HuH-7 (cell line): ENCODE results near the gene COL21A1.
A peak's percentile ranks its signal among the peaks of the same experiment; 100 is the strongest.
"Not testable (repeated sequence)": the region's sequence is repeated elsewhere in the genome, so short reads cannot be mapped to it uniquely, and the experiment has no call there.

Source experiments
- DNase-seq: peaks from one replicate; pipeline ENCODE4 v3.0.0; 2011; ENCODE audit warnings: low spot score

The COL21A1 gene

DNA sequence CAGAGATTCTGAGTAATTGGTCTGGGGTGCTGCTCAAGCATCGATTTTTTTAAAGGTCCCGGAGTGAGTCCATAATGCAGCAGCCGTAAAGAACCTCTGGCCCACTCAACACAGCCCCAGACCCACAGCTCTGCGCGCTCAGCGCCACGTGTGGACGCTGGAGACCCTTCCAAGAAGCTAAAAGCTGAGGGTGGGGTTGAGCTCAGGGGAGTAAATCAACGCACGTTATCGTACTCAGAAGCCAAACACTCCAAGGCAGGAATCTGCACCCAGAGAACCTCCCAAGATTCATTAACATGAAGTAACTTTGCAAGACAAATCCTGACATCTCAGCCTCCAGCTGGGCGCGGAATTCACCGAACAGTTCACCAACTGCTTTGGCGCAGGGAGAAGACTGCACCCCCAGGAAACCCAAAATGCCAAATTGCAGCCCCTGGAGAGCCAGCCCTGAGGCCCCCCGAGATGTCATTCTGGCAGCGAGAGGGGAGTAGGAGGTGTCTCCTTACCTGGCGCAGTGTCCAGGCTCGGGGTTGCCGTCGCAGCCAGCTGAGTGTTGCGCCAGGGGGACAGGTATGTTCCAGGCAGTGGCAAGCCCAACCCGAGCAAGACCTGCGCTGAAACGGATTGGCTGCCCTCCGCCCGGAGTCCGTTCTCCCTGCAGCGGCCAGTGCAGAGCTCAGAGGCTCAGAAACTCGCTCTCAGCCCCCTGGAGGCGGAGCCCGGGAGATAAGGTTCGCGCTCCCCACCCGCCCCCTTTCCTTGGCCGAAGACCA is at the start of gene COL21A1:
Gene COL21A1 (minus strand): TSS at position 700 of the 773 bp plus-strand sequence. CDS start 64,962 bp downstream, outside the sequence.
- peak; percentile 11 for DNase-seq

- no peak for DNase-seq
Observed at GRCh38 chr6:56293781-56294180, 46.4 kb upstream of the COL21A1 start.

DNA sequence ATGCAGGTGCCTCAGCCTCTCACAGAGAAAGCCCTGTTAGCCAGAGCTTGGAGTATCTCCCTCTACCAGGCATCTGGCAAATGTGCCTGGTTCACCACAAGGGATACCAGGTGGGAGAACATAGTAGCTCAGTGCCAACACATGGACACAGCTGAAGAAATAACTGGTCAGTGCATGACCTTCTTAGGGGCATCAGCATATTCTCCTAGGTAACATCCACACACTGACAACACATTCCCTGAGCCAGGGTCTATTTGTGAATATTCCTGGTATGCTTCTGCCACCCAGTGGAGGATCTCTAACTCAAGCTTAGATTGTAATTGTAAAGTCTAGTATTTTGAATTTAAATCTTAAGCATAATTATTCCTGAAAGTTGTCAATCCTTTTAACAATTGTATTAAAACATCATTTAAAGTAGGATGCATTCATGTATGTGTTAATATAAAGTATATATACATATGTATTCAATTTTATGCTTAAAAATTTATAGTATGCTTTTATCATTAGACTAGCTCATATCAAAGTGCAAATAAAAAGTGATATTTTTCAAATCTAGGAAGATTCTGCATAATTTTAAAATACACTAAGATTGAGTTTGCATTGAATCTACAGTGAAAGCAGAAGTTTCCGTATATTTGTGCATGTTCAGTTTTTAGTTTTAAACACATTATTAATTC is 45.3 kb upstream of the COL21A1 start:
- peak; percentile 23 for DNase-seq

DNA sequence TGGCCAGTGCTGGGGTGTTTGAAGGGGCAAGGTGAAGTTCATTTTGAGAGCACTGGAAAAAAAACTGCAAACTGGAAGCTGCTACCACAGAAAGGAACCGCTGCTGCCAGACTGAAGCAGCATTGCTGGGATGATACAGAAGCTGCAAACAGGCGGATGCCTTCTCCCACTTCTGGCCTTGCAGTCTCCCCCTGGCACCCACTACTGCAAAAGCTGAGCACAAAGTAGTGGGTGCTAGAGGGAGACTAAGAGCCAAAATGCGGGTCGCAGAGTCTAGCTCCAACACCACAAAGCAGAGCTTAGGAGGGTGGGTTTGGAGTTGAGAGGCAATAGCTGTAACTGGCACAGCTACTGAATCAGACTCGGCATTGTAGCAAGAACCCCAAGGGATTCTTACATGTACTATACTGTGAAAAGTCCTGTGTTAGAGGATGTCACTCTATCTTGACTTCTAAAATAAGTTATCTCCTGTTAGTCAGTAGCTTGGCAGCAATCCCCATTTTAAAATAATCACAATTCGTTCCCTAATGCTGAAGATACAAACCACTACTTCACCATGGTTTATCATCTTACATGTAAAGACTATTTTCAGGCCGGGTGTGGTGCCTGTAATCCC is 44.0 kb upstream of the COL21A1 start:
- no peak for DNase-seq

DNA sequence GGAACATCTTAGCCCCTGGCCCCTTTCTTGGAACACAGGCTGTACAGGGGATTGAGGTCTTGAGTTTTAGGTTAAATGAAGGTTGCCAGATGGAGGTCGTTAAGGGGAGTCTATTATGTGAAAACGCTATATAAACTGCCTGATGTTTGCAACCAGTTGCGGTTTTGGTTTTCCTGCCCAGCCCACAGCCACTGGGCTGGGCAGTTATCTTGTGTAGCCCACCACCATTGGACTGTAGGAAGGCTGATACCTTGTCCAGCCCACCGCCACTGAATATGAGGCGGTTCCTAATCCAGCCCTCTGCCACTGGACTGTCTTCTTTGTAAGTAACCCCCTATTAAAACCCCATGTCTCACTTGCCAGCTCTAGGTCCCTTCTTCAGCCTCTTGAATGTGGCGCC is 42.3 kb upstream of the COL21A1 start:
- no peak for DNase-seq

DNA sequence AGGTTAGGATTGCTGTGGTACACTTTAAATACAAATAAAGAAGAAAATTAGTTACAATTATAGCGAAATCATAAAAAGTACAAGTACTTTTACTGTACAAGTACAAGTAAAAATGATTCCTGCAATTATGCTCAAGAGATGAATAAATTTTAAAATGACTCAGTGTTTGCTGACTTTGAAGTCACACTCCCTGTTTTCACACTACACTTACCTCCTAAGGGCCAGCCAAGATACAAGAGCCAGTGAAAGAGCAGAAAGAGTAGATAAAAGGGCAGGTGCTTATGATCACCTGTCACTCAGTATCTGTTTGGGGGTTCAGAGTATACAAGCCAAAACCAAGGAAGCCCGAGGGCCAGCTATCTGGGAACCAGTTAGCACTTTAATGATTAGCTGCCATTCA is 41.0 kb upstream of the COL21A1 start:
- no peak for DNase-seq

GRCh38 chr6:56282391-56282790 is 35.0 kb upstream of the COL21A1 start:
- no peak for DNase-seq

- DNase-seq: no peak
Observed at GRCh38 chr6:56280126-56280525, 32.7 kb upstream of the COL21A1 start.

DNA sequence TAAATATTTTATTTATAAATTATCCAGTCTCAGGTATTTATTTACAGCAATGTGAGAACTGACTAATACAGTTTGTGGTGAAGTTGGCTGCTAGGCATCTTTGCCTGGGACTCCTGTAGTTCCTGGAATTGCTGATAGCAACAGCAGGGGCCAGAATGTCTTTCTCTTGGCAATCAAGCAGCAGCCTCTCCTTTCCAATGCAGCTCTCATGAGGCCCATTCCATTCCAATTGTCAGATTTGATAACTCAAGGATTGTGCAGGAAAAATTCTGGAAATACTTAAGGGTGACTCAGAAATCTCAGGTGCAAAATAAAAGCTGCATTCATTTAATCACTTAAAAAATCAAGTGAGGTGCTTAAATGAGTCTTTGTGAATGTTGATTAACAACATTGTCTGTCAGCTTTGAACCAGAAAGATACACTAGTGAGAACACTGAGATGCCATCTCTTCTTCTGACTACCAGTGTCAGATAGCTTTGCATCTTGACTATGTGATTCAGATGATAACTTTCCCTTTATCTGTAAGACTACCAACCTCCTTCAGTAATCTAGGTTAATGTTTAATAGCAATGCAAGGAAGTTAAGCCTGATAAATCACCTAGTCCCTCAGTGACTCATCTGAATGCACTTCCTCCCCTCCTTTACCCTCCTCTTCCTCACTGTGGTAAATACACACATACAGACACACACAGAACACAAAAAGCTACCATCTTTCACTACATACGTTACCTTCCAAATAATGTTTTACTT is 32.1 kb upstream of the COL21A1 start:
- DNase-seq: no peak

GRCh38 chr6:56278171-56278591 is 30.8 kb upstream of the COL21A1 start:
- DNase-seq: no peak

DNA sequence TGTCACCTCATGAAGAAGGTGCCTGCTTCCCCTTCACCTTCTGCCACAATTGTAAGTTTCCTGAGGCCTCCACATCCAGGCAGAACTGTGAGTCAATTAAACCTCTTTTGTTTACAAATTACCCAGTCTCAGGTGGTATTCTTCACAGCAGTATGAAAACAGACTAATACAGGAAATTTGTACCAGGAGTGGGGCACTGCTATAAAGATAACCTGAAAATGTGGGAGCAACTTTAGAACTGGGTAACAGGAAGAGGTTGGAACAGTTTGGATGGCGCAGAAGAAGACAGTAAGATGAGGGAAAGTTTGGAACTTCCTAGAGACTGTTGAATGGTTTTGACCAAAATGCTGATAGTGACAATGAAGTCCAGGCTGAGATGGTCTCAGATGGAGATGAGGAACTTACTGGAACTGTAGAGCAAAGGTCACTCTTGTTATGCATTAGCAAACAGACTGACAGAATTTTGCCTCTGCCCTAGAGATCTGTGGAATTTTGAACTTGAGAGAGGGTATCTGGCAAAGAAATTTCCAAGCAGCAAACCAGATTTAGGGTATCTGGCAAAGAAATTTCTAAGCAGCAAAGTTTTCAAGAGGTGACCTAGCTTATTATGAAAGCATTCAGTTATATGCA is 23.5 kb upstream of the COL21A1 start:
- DNase-seq: no peak

GRCh38 chr6:56268266-56268665 is 20.9 kb upstream of the COL21A1 start:
- DNase-seq: no peak

DNA sequence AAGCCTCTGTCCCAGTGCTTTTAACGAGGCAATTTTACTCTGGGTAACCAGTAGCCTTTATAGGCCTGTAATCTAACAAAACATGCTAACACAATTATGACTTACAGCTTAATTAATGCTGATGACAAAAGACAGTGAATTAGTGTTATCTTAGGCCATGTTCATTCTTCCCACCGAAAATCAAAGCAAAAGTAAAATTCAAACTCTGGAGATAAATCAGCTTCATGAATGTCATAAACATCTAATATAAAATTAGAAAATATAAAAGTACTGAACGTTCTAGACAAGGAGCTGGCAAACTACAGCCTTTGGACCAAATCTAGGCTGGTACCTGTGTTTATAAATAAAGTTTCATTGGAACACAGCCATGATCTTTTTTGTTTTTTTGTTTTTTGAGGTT is 18.6 kb upstream of the COL21A1 start:
- DNase-seq: no peak

GRCh38 chr6:56263596-56264315 is 16.4 kb upstream of the COL21A1 start:
- DNase-seq: no peak

- not testable (repeated sequence) for DNase-seq
Observed at GRCh38 chr6:56260593-56260992, 13.2 kb upstream of the COL21A1 start.

DNA sequence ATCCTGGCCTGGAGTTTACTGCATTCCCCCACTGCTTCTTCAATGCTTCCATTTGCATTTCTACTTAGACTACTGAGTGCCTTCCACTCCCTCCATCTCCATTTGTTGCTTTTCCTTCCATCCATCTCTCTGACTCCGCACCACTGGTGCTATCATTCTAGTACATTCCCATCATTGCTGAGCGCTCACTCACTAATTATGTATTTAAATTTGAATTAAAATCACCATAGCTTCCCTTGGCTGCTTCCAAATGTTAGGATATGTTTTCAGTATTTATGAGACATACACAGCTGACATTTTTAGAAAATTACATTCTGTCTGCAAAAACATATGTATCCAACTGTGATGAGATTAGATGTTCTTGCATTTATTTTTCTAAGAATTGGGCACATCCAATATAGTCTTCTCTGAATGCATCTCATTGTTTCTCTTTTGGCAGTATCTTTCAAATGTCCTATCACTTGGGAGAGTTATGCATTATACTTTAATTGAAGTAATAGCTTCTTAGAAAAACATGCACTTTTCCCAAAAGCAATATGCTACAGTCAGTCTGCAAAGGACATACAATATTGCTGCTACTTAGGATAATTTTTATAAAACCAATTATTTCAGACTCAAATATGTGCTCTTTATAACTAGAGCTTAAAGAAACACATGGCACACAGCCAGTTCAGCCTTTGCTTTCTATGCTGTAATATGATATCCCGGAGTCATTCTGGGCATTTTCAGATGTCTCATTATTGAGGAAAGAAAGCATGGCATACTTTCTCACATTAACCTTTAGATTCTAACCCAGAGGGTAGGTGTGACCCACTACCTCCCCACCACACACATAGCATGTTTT is 12.1 kb upstream of the COL21A1 start:
- no peak for DNase-seq

DNA sequence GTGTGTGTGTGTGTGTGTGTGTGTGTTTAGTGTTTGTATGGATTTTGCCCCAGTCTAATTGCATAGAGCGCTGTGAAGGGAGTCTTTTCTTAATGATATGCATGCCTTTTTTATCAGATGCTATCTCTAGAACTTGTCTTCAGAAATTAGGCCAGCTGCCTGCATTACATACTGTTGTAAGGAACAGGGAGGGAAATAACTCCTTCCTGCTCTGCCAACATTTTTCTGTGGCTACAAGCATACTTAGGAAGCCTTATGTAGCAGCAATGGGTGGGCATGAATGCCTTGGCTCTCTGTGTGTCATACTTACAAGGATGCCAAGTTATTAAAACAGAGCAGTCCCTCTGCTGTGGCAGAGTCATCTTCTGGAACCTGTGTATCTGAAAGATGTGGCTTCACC is 8.0 kb upstream of the COL21A1 start:
- DNase-seq: no peak

DNA sequence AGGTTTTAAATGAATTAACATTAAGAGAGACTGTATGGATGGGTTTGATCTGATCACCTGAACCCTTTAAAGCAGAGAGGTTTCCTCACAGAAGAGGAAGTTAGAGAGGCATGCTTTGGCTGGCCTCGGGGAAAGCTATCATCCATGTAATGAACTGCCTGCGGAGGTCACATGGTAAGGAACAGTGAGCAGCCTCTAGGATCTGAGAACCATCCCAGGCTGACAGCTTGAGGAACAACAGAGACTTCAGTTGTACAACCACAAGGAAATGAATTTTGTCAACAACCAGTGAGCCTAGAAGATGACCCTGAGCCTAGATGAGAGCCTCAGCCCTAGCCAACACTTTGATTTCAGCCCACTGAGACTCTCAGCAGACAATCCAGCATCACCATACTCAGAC is 2.9 kb upstream of the COL21A1 start:
- no peak for DNase-seq

GRCh38 chr6:56247654-56248122 is 308 bp upstream of the COL21A1 start:
- DNase-seq: no peak

DNA sequence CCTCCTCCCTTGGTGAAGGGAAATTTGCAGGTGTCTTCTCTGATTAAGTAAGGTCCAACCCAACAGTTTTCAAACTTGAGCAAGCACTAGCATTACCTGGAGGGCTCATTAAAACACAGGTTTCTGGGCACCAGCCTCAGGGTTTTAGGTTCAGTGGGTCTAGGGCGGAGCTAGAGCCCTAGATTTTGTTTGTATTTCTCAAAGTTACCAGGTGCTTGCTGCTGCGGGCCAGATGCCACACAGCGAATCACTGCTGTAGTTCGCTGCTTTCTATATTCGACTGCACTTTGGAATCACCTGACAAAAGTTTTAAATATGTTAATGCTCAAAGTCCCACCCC is 869 bp downstream of the COL21A1 start:
- no peak for DNase-seq
